NCI-H1417 treated with DMSO at 0.1 percent for 48 hours (cell line): ENCODE results near the gene MYCBP.

Experiments used
- DNase-seq: peaks from one replicate; lab custom pipeline; 2025; lab: John Stamatoyannopoulos, UW

Gene MYCBP

DNA sequence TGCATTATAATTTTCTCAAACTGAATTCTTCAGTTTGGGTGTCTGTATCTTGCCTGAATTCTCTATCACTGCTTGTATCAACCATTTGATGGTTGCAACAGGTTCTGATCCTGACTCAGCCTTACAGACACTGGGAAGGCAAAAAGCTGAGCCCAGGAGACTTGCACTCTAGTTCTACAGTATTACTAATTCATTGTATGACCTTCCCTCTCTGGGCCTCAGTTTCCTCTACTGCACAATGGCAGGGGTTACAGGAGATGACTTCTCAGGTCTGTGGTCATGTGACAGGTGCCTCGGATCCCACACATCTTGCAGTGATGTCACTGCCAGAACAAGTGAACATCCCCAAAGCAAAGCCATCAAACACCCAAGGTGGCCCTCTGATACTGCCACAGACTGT, 52.3 kb downstream of the MYCBP start:
- no peak for DNase-seq

DNA sequence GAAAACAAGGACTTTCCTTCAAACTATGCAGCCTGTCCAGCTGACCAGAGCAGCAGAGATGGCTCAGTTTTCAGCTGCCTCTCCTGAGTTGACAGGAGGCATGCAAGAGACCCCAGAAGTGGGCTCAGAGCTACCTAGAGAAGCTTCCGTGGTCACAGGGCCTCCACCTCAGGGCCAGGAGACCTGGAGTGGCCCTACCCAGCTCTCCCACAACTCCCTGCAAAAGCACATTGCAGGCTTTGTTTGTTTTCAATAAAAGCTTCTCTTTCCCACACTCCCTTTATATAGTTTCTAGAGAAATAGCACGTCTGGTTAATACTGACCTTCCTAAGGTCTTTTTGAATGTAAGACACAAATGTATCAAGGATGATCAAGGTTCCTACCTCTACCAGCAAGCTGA, 53.6 kb downstream of the MYCBP start:
- DNase-seq, result no peak

DNA sequence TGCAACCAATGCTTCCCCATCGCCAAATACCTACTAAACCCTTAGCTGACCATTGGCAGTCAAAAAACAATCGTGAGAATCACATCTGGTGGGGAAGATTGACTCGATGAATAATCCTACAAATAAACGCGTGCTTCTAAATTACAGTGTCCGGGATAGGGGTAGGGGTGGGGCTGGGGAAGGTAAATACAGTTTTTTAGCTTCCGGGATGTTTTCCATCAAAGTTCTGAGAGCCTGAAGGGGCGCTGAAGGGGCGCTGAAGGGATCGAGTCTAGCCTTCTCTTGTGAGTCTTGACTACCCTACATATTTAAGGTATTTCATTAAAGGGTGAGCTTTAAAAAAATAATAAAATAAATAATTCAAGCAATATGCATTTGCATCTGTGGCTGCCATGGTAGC, 54.1 kb downstream of the MYCBP start:
- no peak for DNase-seq

DNA sequence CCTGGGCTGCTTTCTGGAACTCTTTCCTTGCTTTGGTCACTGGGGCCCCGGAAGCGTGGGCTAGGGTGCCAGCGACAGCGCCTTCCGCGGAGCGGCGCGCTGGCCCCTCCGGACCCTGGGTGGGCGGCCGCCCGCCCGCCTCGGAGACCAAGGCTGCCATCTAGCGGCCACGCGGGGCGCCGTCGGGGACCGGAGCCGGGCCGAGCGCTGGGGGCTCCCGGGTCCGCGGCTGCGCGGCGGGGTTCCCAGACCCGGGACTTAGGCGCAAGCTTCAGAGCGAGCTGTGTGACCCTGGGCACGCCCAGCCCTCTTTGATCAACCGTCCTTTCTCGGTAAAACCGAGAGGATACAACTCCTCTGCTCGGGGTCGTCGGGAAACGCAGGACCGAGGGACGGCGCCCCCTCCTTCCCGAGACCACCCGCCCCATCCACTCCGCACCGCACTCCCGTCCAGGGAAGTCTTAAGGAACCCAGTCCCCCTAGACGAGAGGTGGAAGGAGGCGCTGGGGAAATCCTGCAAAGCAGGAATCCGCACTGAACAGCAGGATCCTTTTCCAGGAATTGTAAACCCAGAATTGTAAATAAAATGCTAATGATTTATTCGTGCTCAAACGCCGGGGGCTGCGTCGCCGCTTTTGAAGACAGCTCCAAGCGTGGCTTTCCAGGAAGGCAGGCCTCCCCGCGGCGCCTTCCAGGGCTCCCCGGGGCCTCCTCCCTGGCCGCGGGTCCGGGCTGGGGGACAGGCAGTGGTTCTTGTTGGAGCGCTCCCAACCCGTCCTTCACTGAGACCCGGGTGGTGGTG, 54.8 kb downstream of the MYCBP start:
- no peak for DNase-seq

DNA sequence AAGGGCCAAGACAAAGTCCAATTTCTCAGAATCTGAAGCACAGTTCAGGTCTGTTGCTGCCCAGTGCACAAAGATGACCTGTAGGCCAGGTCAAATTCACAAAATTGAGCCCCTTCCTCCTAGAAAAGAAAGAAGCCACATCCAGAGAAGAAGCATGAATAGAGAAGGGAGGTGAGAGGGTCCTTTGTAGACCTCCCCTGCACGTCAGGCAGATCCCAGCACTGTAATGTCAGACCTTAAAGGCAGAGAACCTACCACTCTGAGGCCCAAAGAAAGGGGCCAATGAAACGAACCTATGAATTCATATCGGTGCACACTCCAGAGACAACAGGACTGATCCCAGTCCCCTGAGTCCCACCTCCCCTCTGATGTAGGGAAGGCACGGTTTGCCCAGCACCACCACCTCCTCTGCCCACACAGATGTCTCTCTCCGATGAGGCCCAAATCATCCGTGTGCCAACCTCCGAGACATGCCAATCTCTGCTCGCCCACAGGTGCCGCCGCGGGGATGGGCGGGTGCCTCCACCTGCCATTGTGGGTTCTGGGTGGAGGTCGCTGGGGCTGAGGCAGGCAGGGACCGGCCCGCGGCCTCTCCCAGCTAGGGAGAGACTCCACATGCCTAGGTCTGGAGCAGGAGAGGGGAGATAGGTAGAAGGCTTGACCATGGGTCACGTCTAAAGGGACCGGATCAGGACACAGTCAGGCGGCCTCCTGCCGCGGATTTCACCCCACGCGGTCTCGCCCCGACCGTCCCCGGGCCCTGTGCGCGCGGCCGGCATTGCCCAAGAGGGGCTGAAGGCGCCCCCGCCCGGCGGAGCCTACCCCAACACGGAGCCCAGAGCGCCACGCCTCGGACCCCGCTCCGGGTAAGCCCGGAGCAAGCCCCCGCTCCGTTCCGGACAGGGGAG, 55.6 kb downstream of the MYCBP start:
- DNase-seq, result no peak

DNA sequence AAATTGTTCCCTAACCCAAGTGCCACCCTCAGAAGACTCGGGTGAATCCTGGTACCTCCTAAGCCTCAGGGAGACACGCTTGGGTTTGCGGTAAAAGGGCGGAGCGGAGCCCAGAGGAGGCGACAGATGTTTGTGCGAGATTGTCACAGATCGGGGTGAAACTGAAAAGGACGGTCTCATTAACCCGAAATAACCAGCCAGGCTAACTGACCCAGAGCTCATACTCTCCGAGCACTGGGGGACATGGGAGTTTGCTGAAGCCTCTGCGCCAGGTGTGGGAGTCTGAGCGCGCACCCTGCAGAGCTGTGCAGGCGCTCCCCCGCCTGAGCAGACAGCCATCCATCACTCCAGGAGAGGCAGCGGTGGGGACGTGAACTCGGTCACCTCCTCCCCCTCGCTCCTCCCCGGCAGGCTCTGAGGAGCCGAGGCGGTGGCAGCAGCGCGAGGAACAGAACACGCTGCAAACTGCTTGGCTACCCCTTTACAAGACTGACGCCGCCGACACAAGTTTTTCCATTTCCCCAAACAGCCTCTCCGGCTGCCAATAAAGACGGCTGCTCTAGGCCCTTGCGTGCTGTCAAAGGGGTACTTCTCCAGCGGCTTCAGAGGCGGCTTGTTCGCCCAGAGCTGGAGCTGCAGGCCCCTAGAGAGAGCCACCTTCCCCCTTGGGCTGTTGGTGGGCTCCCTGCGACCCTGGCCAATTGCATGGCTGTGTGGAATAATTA, 57.1 kb downstream of the MYCBP start:
- DNase-seq, result peak; percentile 55

DNA sequence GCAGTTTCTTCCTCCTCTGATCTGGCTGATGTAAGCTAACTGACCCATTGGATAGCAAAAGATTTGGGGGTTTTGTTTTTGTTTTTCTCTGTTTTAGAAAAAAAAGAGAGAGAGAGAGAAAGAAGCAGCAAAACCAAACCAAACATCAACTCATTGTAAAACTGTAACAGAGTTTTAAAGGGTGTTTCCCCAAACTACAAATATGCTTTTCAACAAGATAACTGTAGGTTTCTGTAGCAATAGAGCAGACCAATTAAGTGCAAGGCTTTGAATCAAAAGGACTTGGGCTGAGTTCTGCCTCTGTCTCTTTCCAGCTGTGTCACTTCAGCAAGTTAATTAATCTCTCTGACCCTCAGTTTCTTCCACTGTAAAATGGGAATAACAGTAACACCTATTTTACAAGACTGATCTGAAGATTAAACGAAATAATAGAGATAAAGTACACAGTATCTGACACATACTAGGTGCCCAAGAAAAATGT, 58.1 kb downstream of the MYCBP start:
- no peak for DNase-seq

DNA sequence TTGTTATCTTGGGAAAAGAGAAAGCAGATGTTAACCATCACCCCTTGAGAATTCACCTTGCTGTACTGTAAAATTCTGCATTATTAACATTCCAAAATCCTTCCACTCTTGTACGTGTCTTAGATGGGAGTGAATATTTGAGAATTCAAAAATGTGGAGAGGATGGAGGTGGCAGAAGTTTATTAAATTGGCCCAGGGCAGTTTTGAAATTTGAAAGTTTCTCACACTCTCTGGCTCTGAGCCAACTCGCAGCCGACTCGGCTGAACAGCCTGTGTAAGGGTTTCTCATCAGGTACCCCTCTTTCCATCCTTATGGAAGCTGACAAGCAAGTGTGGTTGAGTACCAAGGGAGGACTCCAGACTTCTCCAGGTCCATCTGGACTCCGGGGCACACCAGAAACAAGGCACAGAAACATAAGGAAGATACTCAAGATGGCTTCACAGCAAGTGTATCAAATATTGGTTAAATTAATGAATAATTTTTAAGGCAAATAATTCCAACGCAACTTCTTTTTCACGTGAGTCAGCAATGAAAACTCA, 58.6 kb downstream of the MYCBP start:
- no peak for DNase-seq

DNA sequence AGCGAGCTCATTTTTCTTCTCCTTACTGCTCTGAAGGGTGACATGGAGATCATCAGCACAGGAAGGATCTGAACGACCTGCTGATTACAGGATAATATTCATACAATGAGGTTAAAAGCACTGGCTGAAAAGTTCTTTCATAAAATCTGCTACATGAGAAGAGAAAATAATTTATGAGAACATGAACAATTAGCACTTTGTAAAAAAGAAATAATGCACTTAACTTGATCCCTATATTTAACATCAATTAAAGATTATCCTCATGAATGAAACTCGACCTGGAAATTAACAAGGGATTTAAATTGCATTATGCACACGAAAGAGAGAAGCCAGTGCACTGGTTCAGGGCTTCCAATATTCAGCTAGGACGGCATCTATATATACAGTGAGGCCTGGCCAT, 60.2 kb downstream of the MYCBP start:
- DNase-seq, result no peak
